ENCODE data around the gene FGD3. TPM values are rescaled to one million over a fixed set of nuclear protein-coding genes. Genes with fewer than 3 reads are reported as not detected.

Gene FGD3
- total RNA-seq, 1 donor from 2014 or later, result 0.46 TPM

DNA sequence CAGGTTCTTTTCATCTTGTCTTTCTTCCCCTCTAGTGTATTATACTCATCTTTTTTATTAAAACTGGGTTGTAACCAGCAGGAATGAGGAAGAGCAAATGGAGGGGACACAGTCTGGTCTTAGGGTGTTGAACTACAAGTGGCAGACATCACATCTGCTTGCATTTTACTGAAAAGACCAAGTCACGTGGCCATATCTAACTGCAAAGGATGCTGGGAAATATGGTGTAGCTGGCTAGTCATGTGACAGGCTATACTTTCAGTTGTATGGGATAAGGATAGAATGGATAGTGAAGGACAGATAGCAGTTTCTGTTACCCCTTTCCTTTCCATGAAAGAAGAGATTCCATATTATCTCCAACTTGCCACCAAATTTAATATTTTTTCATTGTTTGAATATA, 13.0 kb upstream of the FGD3 start:
- Histone ChIP-seq H3K4me3 (ENCODE audit: low read depth, low read length) (no peak overlapping the region), H3K27me3 (ENCODE audit: control insufficient read depth, insufficient read depth, low read length) (no peaks in the 10 kb centered on the region), H3K36me3 (ENCODE audit: control insufficient read depth, insufficient read depth, low read length) (no peaks in the 10 kb centered on the region)
- TF ChIP-seq, protein P1, sequence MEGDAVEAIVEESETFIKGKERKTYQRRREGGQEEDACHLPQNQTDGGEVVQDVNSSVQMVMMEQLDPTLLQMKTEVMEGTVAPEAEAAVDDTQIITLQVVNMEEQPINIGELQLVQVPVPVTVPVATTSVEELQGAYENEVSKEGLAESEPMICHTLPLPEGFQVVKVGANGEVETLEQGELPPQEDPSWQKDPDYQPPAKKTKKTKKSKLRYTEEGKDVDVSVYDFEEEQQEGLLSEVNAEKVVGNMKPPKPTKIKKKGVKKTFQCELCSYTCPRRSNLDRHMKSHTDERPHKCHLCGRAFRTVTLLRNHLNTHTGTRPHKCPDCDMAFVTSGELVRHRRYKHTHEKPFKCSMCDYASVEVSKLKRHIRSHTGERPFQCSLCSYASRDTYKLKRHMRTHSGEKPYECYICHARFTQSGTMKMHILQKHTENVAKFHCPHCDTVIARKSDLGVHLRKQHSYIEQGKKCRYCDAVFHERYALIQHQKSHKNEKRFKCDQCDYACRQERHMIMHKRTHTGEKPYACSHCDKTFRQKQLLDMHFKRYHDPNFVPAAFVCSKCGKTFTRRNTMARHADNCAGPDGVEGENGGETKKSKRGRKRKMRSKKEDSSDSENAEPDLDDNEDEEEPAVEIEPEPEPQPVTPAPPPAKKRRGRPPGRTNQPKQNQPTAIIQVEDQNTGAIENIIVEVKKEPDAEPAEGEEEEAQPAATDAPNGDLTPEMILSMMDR (IDR thresholded peaks at IDR 0.05; ENCODE audit: insufficient read depth, low read length, poor library complexity, severe bottlenecking), result no peak
- no peak for DNase-seq (ENCODE audit: low read depth)

- no peak for DNase-seq (ENCODE audit: low read depth)
- Histone ChIP-seq H3K27me3 (ENCODE audit: control insufficient read depth, insufficient read depth, low read length) (no peaks in the 10 kb centered on the region), H3K36me3 (ENCODE audit: control insufficient read depth, insufficient read depth, low read length) (no peaks in the 10 kb centered on the region), H3K4me3 (ENCODE audit: low read depth, low read length) (no peak overlapping the region)
- TF ChIP-seq, protein P1 (IDR thresholded peaks at IDR 0.05; ENCODE audit: insufficient read depth, low read length, poor library complexity, severe bottlenecking), result no peak
Measured at GRCh38 chr9:92938025-92938424, 9.3 kb upstream of the FGD3 start.

DNA sequence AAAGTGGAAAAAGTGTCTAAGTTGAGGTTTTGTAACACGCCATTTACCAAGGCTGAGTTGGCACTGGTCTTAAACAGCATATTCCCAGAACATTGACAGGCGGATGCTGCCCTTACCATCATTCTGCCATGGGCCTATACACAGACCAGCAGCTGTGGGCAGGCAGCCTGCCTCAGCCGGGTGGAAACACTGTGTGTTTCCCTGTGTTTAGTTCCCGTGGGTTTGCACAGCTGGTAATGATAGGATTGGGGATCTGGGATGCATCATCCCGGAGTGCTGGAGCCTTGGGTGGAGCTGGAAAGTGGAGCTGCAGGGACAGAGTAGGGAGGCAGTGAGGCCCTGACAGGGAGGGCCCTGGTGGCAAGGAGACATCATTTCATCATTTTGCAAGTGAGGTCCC, 5.5 kb upstream of the FGD3 start:
- H3K4me3 ChIP-seq (ENCODE audit: low read depth, low read length), result no peak overlapping the region
- no peak for DNase-seq (ENCODE audit: low read depth)
- no peaks in the 10 kb centered on the region for H3K36me3 ChIP-seq (ENCODE audit: control insufficient read depth, insufficient read depth, low read length)
- no peaks in the 10 kb centered on the region for H3K27me3 ChIP-seq (ENCODE audit: control insufficient read depth, insufficient read depth, low read length)
- TF ChIP-seq, protein P1 (IDR thresholded peaks at IDR 0.05; ENCODE audit: insufficient read depth, low read length, poor library complexity, severe bottlenecking), result no peak

GRCh38 chr9:92942688-92943616, 4.4 kb upstream of the FGD3 start:
- no peaks in the 10 kb centered on the region for H3K36me3 ChIP-seq (ENCODE audit: control insufficient read depth, insufficient read depth, low read length)
- TF ChIP-seq, protein P1 (IDR thresholded peaks at IDR 0.05; ENCODE audit: insufficient read depth, low read length, poor library complexity, severe bottlenecking), result no peak
- H3K27me3 ChIP-seq (ENCODE audit: control insufficient read depth, insufficient read depth, low read length), result peaks cover 3% of the 10 kb centered on the region
- no peak for DNase-seq (ENCODE audit: low read depth)
- no peak overlapping the region for H3K4me3 ChIP-seq (ENCODE audit: low read depth, low read length)

DNA sequence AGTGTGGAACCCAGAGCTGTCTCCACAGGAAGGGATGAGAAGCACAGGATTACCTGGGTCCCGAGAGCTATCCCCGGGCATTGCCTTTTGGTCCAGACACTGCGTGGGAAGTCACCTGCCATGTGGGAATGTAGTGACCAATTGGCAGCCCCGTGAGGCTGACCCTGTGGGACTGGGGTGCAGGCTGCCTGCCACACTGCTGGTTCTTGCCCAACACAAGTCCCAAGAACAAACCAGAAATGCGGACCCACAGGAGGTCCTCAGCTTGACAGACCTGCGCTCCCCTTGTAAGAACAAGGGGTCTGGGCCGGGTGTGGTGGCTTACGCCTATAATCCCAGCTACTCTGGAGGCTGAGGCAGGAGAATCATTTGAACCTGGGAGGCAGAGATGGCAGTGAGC, 2.4 kb upstream of the FGD3 start:
- Histone ChIP-seq H3K36me3 (ENCODE audit: control insufficient read depth, insufficient read depth, low read length) (no peaks in the 10 kb centered on the region), H3K4me3 (ENCODE audit: low read depth, low read length) (no peak overlapping the region), H3K27me3 (ENCODE audit: control insufficient read depth, insufficient read depth, low read length) (peaks cover 14% of the 10 kb centered on the region)
- no peak for DNase-seq (ENCODE audit: low read depth)
- TF ChIP-seq, protein P1 (IDR thresholded peaks at IDR 0.05; ENCODE audit: insufficient read depth, low read length, poor library complexity, severe bottlenecking), result no peak

All from kidney epithelial cell (primary cell).